CD4-positive, alpha-beta T cell (primary cell): ENCODE data around the gene SCAMP5. TPM values are rescaled to one million over a fixed set of nuclear protein-coding genes. Genes with fewer than 3 reads are reported as not detected.

Experiments used
- ATAC-seq: fragments of 200-7000 bp; cut with Tn5 transposase; one replicate; pipeline ENCODE4 v1.10.0; 2022; ENCODE audit warnings: mild to moderate bottlenecking; ENCODE audit not compliant: poor library complexity
- CTCF ChIA-PET: fragments of 350-600 bp; sonication (Branson Sonifier 250); formaldehyde crosslinking; loops from one replicate; lab custom pipeline; 2021; ENCODE audit warnings: antibody characterized with exemption, inconsistent platforms; lab: Charles Lee
- POLR2A ChIA-PET: fragments of 350-600 bp; sonication (Branson Sonifier 250); formaldehyde crosslinking; loops from one replicate; lab custom pipeline; 2021; ENCODE audit warnings: antibody characterized with exemption, inconsistent platforms; lab: Charles Lee
- DNase-seq, 14 experiments: peaks; one replicate each; pipeline ENCODE4 v3.0.0-alpha.2; 2013 to 2020; ENCODE audit warnings: mixed read lengths in 2 of 14
- H3K27ac ChIP-seq, 2 donors: one replicate each; pipeline versions ENCODE4 v1.5.1 to v1.7.0; 2013; ENCODE audit warnings: low read length in 2 of 2, low read depth in 1 of 2, mild to moderate bottlenecking in 1 of 2
- H3K27me3 ChIP-seq, 2 experiments: 1 replicate in 1 of 2; 2 replicates in 1 of 2; pipeline versions ENCODE4 v1.6.1 to v1.7.0; 2013; ENCODE audit warnings: low read length in 2 of 2, control low read depth in 1 of 2, mild to moderate bottlenecking in 1 of 2, moderate library complexity in 1 of 2; ENCODE audit not compliant: insufficient read depth in 2 of 2, control insufficient read depth in 1 of 2
- H3K36me3 ChIP-seq: one replicate; pipeline ENCODE4 v1.6.1; 2013; ENCODE audit warnings: low read length, control low read depth; ENCODE audit not compliant: insufficient read depth
- H3K4me1 ChIP-seq: one replicate; pipeline ENCODE4 v1.6.1; 2013; ENCODE audit warnings: low read length, control low read depth; ENCODE audit not compliant: insufficient read depth
- H3K4me3 ChIP-seq: one replicate; pipeline ENCODE4 v1.5.1; 2013; ENCODE audit warnings: mild to moderate bottlenecking, low read length, moderate library complexity
- H3K9me3 ChIP-seq, 2 experiments: 1 replicate in 1 of 2; 2 replicates in 1 of 2; pipeline versions ENCODE4 v1.6.1 to v1.7.0; 2013; ENCODE audit warnings: low read length in 2 of 2, mild to moderate bottlenecking in 2 of 2, control low read depth in 1 of 2, moderate library complexity in 1 of 2; ENCODE audit not compliant: control insufficient read depth in 1 of 2, insufficient read depth in 1 of 2
- H3K27ac Mint-ChIP-seq: one replicate; pipeline ENCODE4 v1.8.0; 2020; ENCODE audit warnings: mixed read lengths
- H3K27me3 Mint-ChIP-seq: one replicate; pipeline ENCODE4 v1.8.0; 2021; ENCODE audit warnings: mixed read lengths
- H3K36me3 Mint-ChIP-seq: one replicate; pipeline ENCODE4 v1.8.0; 2021; ENCODE audit warnings: low read depth, mixed read lengths
- H3K4me1 Mint-ChIP-seq: one replicate; pipeline ENCODE4 v1.8.0; 2021; ENCODE audit warnings: low read depth, mixed read lengths
- H3K4me3 Mint-ChIP-seq: one replicate; pipeline ENCODE4 v1.8.0; 2020; ENCODE audit warnings: mild to moderate bottlenecking, mixed read lengths
- H3K9me3 Mint-ChIP-seq: one replicate; pipeline ENCODE4 v1.8.0; 2020; ENCODE audit warnings: mixed read lengths
- intact Hi-C, 2 experiments: fragments of 100-400 bp; cut with DNase I in 1 of 2; cut with micrococcal nuclease in 1 of 2; formaldehyde crosslinking; loops; one replicate each; pipeline versions ENCODE4 v1.15.1 to v1.9.0; 2023 to 2025; cut with DNase I, micrococcal nuclease
- total RNA-seq, 174 experiments: library from RNA in 2 of 174; stranded (reverse) in 2 of 174; gene quantifications; one replicate each; pipeline ENCODE4 v1.2.3 and lab custom pipeline; 2021 to 2026
- TF ChIP-seq, protein P1 (sequence below): fragments of 200-600 bp; IDR thresholded peaks from one replicate; pipeline ENCODE4 v1.8.0; 2022; ENCODE audit warnings: antibody characterized with exemption, mild to moderate bottlenecking

The SCAMP5 gene
- total RNA-seq, 2 experiments from 2014 or later: 5.7 to 6.4 TPM

DNA sequence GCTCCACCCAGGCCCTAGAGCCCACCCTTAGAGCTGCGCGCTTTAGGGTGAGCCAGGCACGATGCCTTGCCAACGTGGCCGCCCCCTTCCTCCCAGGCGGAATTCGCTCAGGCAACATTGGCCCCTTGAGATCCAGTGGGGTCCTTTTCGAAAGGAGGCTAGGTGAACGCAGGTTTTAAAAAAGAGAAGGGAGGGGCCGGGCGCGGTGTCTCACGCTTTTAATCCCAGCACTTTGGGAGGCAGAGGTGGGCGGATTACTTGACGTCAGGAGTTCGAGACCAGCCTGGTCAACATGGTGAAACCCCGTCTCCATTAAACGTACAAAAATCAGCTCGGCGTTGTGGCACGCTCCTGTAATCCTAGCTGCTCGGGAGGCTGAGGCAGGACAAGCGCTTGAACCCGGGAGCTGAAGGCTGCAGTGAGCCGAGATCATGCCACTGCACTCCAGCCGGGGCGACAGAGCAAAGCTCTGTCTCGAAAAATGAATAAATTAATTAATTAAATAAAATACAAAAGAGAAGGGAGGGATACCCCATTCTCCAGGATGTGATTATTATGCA, 37.8 kb upstream of the SCAMP5 start:
- Histone ChIP-seq H3K9me3 (peaks cover 0 to 13% of the 10 kb centered on the region in 2 experiments), H3K27me3 (peaks cover 37 to 38% of the 10 kb centered on the region in 2 experiments), H3K4me1 (peaks cover 41% of the 10 kb centered on the region), H3K36me3 (no peaks in the 10 kb centered on the region), H3K4me3 (peak overlapping the region; percentile 60), H3K27ac (no peak overlapping the region)
- Mint-ChIP-seq H3K4me3 (peak overlapping the region; percentile 62), H3K36me3 (no peaks in the 10 kb centered on the region), H3K4me1 (peaks cover 21% of the 10 kb centered on the region), H3K9me3 (no peaks in the 10 kb centered on the region), H3K27ac (no peak overlapping the region), H3K27me3 (peaks cover 35% of the 10 kb centered on the region)
- ChIA-PET CTCF (interaction anchor here (0.8 to 1.5 kb wide), 3 partner anchors 15 to 326 kb away, joined by 3 to 5 read pairs (median 3); partner anchors contain the start of gene COX5A), POLR2A (interaction anchor here (1.2 to 2.8 kb wide), 9 partner anchors 13 to 497 kb away, joined by 3 to 11 read pairs (median 7); partner anchors contain the start of genes C15orf39, CLK3, COX5A and FAM219B)
- ATAC-seq (no peak), DNase-seq (no peak)
- TF ChIP-seq, protein P1, sequence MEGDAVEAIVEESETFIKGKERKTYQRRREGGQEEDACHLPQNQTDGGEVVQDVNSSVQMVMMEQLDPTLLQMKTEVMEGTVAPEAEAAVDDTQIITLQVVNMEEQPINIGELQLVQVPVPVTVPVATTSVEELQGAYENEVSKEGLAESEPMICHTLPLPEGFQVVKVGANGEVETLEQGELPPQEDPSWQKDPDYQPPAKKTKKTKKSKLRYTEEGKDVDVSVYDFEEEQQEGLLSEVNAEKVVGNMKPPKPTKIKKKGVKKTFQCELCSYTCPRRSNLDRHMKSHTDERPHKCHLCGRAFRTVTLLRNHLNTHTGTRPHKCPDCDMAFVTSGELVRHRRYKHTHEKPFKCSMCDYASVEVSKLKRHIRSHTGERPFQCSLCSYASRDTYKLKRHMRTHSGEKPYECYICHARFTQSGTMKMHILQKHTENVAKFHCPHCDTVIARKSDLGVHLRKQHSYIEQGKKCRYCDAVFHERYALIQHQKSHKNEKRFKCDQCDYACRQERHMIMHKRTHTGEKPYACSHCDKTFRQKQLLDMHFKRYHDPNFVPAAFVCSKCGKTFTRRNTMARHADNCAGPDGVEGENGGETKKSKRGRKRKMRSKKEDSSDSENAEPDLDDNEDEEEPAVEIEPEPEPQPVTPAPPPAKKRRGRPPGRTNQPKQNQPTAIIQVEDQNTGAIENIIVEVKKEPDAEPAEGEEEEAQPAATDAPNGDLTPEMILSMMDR: no peak
- intact Hi-C loops: loop anchor here (2.0 to 10.0 kb wide), 3 partner anchors 37 to 583 kb away; partner anchors contain the start of gene SCAMP5 (in 1 of the 2)

DNA sequence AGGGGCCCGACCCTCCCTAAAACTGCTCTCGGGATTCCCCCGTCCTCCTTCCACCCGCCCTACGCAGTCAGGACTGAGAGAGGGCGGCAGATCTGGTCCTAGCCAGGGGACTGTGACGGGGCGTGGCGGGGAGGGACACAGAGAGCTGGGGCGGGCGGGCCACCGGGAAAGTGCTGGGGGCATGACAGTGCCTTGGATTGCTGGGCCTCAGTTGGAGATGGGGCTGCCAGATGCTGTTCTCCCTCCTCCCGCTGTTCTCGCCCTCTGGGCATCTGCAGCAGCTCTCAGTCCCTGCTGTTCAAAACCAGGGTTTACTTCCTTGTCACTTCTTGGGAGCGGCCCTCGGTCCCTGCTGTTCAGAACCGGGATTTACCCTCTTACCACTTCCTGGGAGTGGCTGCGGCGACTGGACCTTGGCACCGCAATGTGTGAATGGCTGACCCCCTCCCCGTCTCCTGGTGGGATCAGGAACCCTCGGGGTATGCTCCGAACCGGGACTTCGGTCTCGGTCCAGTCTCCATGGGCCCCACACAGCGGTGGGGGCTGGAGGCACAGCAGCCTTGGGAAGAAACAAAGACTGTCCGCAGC, 36.9 kb upstream of the SCAMP5 start:
- Histone ChIP-seq H3K4me3 (no peak overlapping the region), H3K27me3 (peaks cover 37 to 38% of the 10 kb centered on the region in 2 experiments), H3K36me3 (no peaks in the 10 kb centered on the region), H3K4me1 (peaks cover 41% of the 10 kb centered on the region), H3K27ac (no peak overlapping the region), H3K9me3 (peaks cover 0 to 13% of the 10 kb centered on the region in 2 experiments)
- ChIA-PET CTCF (interaction anchor here (1.1 to 1.5 kb wide), 2 partner anchors 8 to 326 kb away, joined by 3 to 5 read pairs; no protein-coding TSS in a partner anchor), POLR2A (interaction anchor here (1.1 to 2.8 kb wide), 5 partner anchors 21 to 243 kb away, joined by 3 to 8 read pairs (median 7); partner anchors contain the start of genes C15orf39, COX5A, FAM219B and PPCDC)
- Mint-ChIP-seq H3K4me1 (peaks cover 21% of the 10 kb centered on the region), H3K9me3 (no peaks in the 10 kb centered on the region), H3K27me3 (peaks cover 35% of the 10 kb centered on the region), H3K27ac (no peak overlapping the region), H3K4me3 (peak overlapping the region; percentile 62), H3K36me3 (no peaks in the 10 kb centered on the region)
- intact Hi-C loops: loop anchor here in 1 of 2 experiments (10.0 kb wide), 1 partner anchor 584 kb away; no protein-coding TSS in a partner anchor
- no peak for ATAC-seq
- TF ChIP-seq, protein P1: no peak
- peak in 3 of 14 experiments; percentile 10 to 36 (median 27) for DNase-seq

DNA sequence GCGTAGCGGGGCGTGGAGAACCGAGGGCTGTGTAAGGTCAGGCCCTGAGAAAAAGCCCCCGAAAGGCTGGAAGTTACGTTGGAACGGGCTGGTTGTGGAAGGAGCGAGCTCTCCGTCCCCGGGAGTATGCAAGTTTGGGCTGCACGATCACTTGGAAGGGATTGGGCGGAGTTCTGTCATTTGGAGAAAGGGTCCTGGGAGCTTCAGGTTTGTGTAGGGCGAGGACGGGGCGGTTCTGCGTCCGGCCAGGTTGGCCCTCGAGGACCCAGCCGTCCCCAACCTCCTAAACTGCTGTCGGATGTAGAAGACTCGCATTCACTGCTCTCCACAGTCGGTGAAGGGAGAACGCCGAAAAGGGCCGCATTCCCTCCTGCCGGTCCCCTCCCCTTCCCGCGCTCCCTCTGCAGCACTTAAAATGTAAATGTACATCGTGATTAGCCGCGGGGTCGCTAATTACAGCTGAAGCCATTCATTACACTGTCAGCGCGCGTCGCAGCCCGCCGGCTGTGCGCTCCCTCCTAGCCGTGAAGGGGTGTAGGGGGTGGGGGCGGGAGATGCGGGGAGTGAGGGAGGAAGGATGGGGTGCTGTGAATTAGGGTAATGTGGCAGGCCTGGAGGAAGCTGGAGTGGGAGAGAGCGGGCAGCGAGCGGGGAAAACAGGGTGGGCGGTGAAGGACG, 36.3 kb upstream of the SCAMP5 start:
- no peaks in the 10 kb centered on the region for H3K36me3 Mint-ChIP-seq
- Histone ChIP-seq H3K36me3 (no peaks in the 10 kb centered on the region), H3K27ac (no peak overlapping the region), H3K4me1 (peaks cover 41% of the 10 kb centered on the region), H3K27me3 (peaks cover 37 to 38% of the 10 kb centered on the region in 2 experiments), H3K9me3 (peaks cover 0 to 13% of the 10 kb centered on the region in 2 experiments), H3K4me3 (no peak overlapping the region)
- TF ChIP-seq, protein P1: no peak
- intact Hi-C loops: loop anchor here in 1 of 2 experiments (10.0 kb wide), 1 partner anchor 584 kb away; no protein-coding TSS in a partner anchor
- peaks cover 21% of the 10 kb centered on the region for H3K4me1 Mint-ChIP-seq
- ChIA-PET POLR2A (interaction anchor here (1.1 to 2.8 kb wide), 3 partner anchors 21 to 243 kb away, joined by 3 to 8 read pairs (median 3); partner anchors contain the start of genes C15orf39 and COX5A), CTCF (interaction anchor here (1.1 to 1.5 kb wide), 2 partner anchors 9 to 327 kb away, joined by 3 to 5 read pairs; no protein-coding TSS in a partner anchor)
- no peak for DNase-seq
- H3K27ac Mint-ChIP-seq: no peak overlapping the region
- ATAC-seq: no peak
- no peaks in the 10 kb centered on the region for H3K9me3 Mint-ChIP-seq
- peak overlapping the region; percentile 83 for H3K4me3 Mint-ChIP-seq
- H3K27me3 Mint-ChIP-seq: peaks cover 35% of the 10 kb centered on the region
